GM23338 (cell line): ENCODE results near the gene PALMD. TPM values are rescaled to one million over a fixed set of nuclear protein-coding genes. Genes with fewer than 3 reads are reported as not detected.

ENCODE experiments used
- ATAC-seq: fragments of 200-7000 bp; cut with Tn5 transposase; 3 replicates; pipeline ENCODE4 v1.9.1; 2020
- DNase-seq: peaks from one replicate; pipeline ENCODE4 v3.0.0-alpha.2; 2015; ENCODE audit warnings: low spot score
- H2AFZ ChIP-seq: fragments of 200-600 bp; sonication (generic); 2 replicates; pipeline ENCODE4 v1.8.0; 2016; ENCODE audit warnings: antibody characterized with exemption, mild to moderate bottlenecking, moderate library complexity
- H3F3A ChIP-seq: fragments of 200-600 bp; sonication (generic); replicated peaks from 2 replicates; pipeline ENCODE4 v1.8.0; 2017; ENCODE audit warnings: antibody characterized with exemption, mixed run types, low read depth
- H3K27ac ChIP-seq: fragments of 200-600 bp; sonication (generic); 2 replicates; pipeline ENCODE4 v1.6.1; 2016; ENCODE audit warnings: low read depth
- H3K27me3 ChIP-seq: fragments of 200-600 bp; sonication (generic); 2 replicates; pipeline ENCODE4 v1.8.0; 2016; ENCODE audit warnings: mild to moderate bottlenecking, mixed run types, moderate library complexity; ENCODE audit not compliant: insufficient read depth
- H3K36me3 ChIP-seq: fragments of 200-600 bp; sonication (generic); 2 replicates; pipeline ENCODE4 v1.8.0; 2016; ENCODE audit warnings: mild to moderate bottlenecking; ENCODE audit not compliant: insufficient read depth
- H3K4me1 ChIP-seq: fragments of 200-600 bp; sonication (generic); 2 replicates; pipeline ENCODE4 v1.8.0; 2016; ENCODE audit warnings: mild to moderate bottlenecking, moderate library complexity; ENCODE audit not compliant: insufficient read depth
- H3K4me2 ChIP-seq: fragments of 200-600 bp; sonication (generic); 2 replicates; pipeline ENCODE4 v1.7.1; 2017; ENCODE audit warnings: mixed run types
- H3K4me3 ChIP-seq: fragments of 200-600 bp; sonication (generic); 2 replicates; pipeline ENCODE4 v1.6.1; 2016; ENCODE audit warnings: mixed run types
- H3K79me2 ChIP-seq: fragments of 200-600 bp; sonication (generic); replicated peaks from 2 replicates; pipeline ENCODE4 v1.8.0; 2017; ENCODE audit warnings: mild to moderate bottlenecking; ENCODE audit not compliant: insufficient read depth
- H3K9me2 ChIP-seq: fragments of 200-600 bp; sonication (generic); 2 replicates; pipeline ENCODE4 v1.8.0; 2017; ENCODE audit not compliant: insufficient read depth
- H4K20me1 ChIP-seq: fragments of 200-600 bp; sonication (generic); replicated peaks from 2 replicates; pipeline ENCODE4 v1.8.0; 2017; ENCODE audit warnings: mild to moderate bottlenecking; ENCODE audit not compliant: insufficient read depth
- H3K27ac Mint-ChIP-seq: 2 replicates; pipeline ENCODE4 v1.8.0; 2020; ENCODE audit warnings: inconsistent platforms, mild to moderate bottlenecking, moderate library complexity, mixed read lengths
- H3K27me3 Mint-ChIP-seq: 3 replicates; pipeline ENCODE4 v1.8.0; 2022; ENCODE audit warnings: low read depth, mild to moderate bottlenecking, moderate library complexity, mixed read lengths, inconsistent platforms; ENCODE audit not compliant: insufficient read depth, poor library complexity
- H3K36me3 Mint-ChIP-seq: 3 replicates; pipeline ENCODE4 v1.8.0; 2021; ENCODE audit warnings: low read depth, mild to moderate bottlenecking, inconsistent platforms, moderate library complexity, mixed read lengths
- H3K4me1 Mint-ChIP-seq: 3 replicates; pipeline ENCODE4 v1.8.0; 2020; ENCODE audit warnings: mild to moderate bottlenecking, inconsistent platforms, mixed read lengths
- H3K4me3 Mint-ChIP-seq: 3 replicates; pipeline ENCODE4 v1.8.0; 2021; ENCODE audit warnings: moderate library complexity, mild to moderate bottlenecking, inconsistent platforms, mixed read lengths
- H3K9me3 Mint-ChIP-seq: 3 replicates; pipeline ENCODE4 v1.8.0; 2020; ENCODE audit warnings: moderate library complexity, mild to moderate bottlenecking, inconsistent platforms, mixed read lengths
- CTCF ChIP-seq, 2 experiments: fragments of 200-600 bp in 1 of 2; sonication (generic) in 1 of 2; conservative IDR thresholded peaks; 2 replicates each; pipeline versions ENCODE4 v1.5.1 to v1.6.1; 2016 to 2017; ENCODE audit warnings: antibody characterized with exemption in 2 of 2, low read depth in 2 of 2, mild to moderate bottlenecking in 2 of 2, moderate library complexity in 1 of 2
- ETS1 ChIP-seq: IDR thresholded peaks from 2 replicates; pipeline ENCODE4 v1.6.1; 2016; ENCODE audit warnings: antibody characterized with exemption
- EZH2 ChIP-seq: fragments of 200-600 bp; sonication (generic); IDR thresholded peaks from one replicate; pipeline ENCODE4 v1.8.0; 2017; ENCODE audit warnings: antibody characterized with exemption, mild to moderate bottlenecking, low read depth; ENCODE audit not compliant: unreplicated experiment
- EZH2phosphoT487 ChIP-seq: fragments of 200-600 bp; sonication (generic); IDR thresholded peaks from one replicate; pipeline ENCODE4 v1.8.1; 2018; ENCODE audit warnings: antibody characterized with exemption; ENCODE audit not compliant: unreplicated experiment
- JUNB ChIP-seq: IDR thresholded peaks from one replicate; pipeline ENCODE4 v1.6.1; 2016; ENCODE audit warnings: antibody characterized with exemption; ENCODE audit not compliant: unreplicated experiment
- REST ChIP-seq: IDR thresholded peaks from one replicate; pipeline ENCODE4 v1.6.1; 2018; ENCODE audit warnings: antibody characterized with exemption; ENCODE audit not compliant: unreplicated experiment
- STAT1 ChIP-seq: IDR thresholded peaks from one replicate; pipeline ENCODE4 v1.6.1; 2016; ENCODE audit warnings: antibody characterized with exemption; ENCODE audit not compliant: unreplicated experiment
- ZNF462 ChIP-seq: fragments of 250-450 bp; sonication (Bioruptor Pico); IDR thresholded peaks from 2 replicates; pipeline ENCODE4 v1.5.0; 2020; ENCODE audit warnings: mild to moderate bottlenecking, moderate library complexity
- polyA plus RNA-seq: library from polyadenylated mRNA; unstranded; fragments of >200 nt; fragmentation: Nextera tagmentation; extraction: Ambion mirVana; gene quantifications from 2 replicates; pipeline ENCODE4 v1.2.1, GENCODE V29; 2016
- total RNA-seq: library from RNA; depleted of rRNA; stranded (reverse); fragments of >200 nt; shearing (Covaris generic); gene quantifications from 2 replicates; pipeline ENCODE4 v1.2.3, GENCODE V29; 2014

The PALMD gene
- total and polyA plus RNA-seq, 2 experiments from 2014 or later, result not detected

- no peak overlapping the region for H3K4me3 ChIP-seq
- DNase-seq (no peak), ATAC-seq (no peak)
- H4K20me1 ChIP-seq, result no peaks in the 10 kb centered on the region
- Mint-ChIP-seq H3K27ac (no peak overlapping the region), H3K36me3 (no peaks in the 10 kb centered on the region), H3K4me1 (no peaks in the 10 kb centered on the region), H3K27me3 (no peaks in the 10 kb centered on the region), H3K9me3 (no peaks in the 10 kb centered on the region), H3K4me3 (no peak overlapping the region)
- TF ChIP-seq EZH2phosphoT487, result no peak
- no peak for TF ChIP-seq ZNF462 (CRISPR knock-in tag)
- TF ChIP-seq EZH2, result no peak
- TF ChIP-seq REST, result no peak
- TF ChIP-seq JUNB, result no peak
- TF ChIP-seq STAT1, result no peak
- no peak for TF ChIP-seq CTCF (conservative IDR thresholded peaks at IDR 0.05; ENCODE audit: low read depth in 2 of 2)
- no peak for TF ChIP-seq ETS1
- no peak overlapping the region for H2AFZ ChIP-seq
- no peaks in the 10 kb centered on the region for H3F3A ChIP-seq
- H3K27ac ChIP-seq, result no peak overlapping the region
- no peak overlapping the region for H3K4me2 ChIP-seq
- no peaks in the 10 kb centered on the region for H3K9me2 ChIP-seq
- no peaks in the 10 kb centered on the region for H3K4me1 ChIP-seq
- no peaks in the 10 kb centered on the region for H3K27me3 ChIP-seq
- no peaks in the 10 kb centered on the region for H3K79me2 ChIP-seq
- no peaks in the 10 kb centered on the region for H3K36me3 ChIP-seq
Measured at GRCh38 chr1:99691175-99691574, 45.3 kb downstream of the PALMD start.
